ENCODE data around the gene FAM50B. TPM values are rescaled to one million over a fixed set of nuclear protein-coding genes. Genes with fewer than 3 reads are reported as not detected.

The FAM50B gene
- total RNA-seq, 1 donor from 2014 or later = 9.1 TPM

DNA sequence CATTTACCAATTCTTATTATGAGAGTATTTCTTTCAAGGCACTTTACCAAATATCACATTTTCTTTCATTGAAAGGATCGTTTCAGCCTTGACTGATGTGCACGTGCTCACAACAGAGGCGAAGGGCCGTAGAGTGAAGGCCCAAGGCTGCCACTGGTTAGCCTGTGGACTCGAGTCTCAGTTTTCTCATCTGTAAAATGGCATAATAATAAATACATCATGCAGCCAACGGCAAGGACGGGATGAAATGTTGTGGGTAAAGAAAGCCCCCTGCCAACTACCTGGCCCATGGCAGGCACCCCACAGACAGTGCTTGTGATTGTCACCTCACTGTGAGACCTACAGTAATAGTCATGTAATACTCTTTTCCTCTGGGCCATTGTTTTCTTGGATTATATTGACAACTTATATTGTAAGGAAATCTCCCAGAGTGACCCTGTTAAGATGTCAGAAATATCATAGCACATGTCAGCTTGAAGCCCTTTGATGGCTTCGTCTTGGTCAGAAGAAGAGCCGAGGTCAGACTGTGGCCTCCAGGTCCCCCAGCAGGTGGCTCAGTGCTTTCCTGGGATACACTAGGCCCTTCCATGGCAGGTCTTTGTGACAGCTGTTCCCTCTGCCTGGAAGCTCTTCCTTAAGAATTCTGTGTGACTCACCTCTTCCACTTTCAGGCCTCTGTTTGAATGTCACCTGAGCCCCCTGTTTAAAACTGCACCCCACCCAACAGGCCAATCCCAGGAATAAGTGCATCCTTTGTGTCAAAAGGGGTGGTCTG is 36.3 kb downstream of the FAM50B start:
- Mint-ChIP-seq H3K9me3 (no peaks in the 10 kb centered on the region), H3K27me3 (ENCODE audit: insufficient read depth) (peaks cover 13% of the 10 kb centered on the region), H3K36me3 (ENCODE audit: low read depth) (no peaks in the 10 kb centered on the region), H3K4me3 (no peak overlapping the region), H3K4me1 (ENCODE audit: low read depth) (no peaks in the 10 kb centered on the region), H3K27ac (no peak overlapping the region)
- no peak for DNase-seq (ENCODE audit: low spot score)
- intact Hi-C loops (cut with micrococcal nuclease) = loop anchor here (2.0 kb wide), 1 partner anchor 143 kb away; no protein-coding TSS in a partner anchor

DNA sequence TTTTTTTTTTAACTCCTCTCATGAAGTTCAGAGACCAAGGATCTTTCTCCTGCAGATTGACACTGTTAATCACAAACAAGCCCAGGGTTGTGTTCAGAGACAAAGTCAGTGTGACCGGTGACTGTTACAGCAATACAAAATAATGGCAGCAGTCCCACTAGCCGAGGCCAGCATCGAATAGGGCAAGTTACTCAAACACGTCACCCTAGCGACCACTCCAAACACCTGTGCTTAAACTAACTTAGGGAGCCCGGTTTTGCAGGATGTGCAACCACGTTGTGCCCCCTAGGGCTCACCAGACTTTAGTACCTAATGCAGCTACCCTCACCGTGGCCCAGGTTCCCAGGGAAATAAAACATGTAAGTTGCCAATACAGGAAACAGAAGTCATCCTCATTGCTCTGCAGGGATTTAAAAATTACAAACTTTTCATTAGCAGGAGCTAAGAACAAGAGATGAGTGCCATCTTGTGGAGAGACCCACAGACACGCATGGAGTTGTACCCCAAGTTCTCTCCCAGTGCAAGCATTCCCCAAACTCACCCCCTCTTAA is 38.1 kb downstream of the FAM50B start:
- Mint-ChIP-seq H3K27me3 (ENCODE audit: insufficient read depth) (peaks cover 13% of the 10 kb centered on the region), H3K4me1 (ENCODE audit: low read depth) (no peaks in the 10 kb centered on the region), H3K9me3 (no peaks in the 10 kb centered on the region), H3K36me3 (ENCODE audit: low read depth) (no peaks in the 10 kb centered on the region), H3K27ac (no peak overlapping the region), H3K4me3 (no peak overlapping the region)
- intact Hi-C loops (cut with micrococcal nuclease) = loop anchor here (2.0 kb wide), 1 partner anchor 144 kb away; no protein-coding TSS in a partner anchor
- no peak for DNase-seq (ENCODE audit: low spot score)

DNA sequence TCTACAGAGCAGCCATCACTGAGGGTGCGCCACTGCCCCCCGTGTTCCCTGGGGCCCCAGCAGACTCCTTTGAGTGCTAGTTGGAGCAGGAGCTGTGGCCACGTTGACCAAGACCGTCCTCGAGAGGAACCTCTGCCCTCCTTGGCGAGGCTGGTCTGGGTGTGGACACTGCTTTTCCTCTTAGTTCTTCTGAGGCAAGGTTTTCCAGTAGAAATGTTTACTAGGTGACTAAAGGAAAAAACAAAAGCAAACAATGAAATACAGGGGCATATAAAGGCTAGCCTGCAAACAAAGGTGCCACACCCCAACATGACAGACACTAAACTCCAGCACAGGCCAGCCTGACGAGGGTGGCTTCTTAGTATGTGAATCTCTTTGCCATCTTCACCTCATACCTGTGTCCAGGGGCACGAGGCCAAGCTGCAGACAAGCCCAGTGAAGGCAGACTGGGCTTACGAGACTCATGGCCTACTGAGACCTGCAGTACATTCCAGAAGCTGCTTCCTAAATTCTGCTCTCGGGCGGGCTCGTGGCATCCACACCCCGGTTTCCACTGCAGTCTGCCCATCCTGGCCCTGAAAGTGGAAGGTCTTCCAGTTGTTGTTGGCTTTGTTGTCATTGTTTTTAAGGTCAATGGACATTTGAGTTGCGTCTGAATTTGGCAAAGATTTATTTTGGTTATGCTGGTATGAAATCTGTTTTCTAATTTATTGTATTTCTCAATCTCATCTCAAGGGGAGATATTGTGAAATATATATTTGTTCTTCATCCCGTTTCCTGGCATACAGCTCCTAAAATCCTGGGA is 39.2 kb downstream of the FAM50B start:
- Mint-ChIP-seq H3K36me3 (ENCODE audit: low read depth) (no peaks in the 10 kb centered on the region), H3K4me3 (no peak overlapping the region), H3K9me3 (no peaks in the 10 kb centered on the region), H3K27ac (no peak overlapping the region), H3K27me3 (ENCODE audit: insufficient read depth) (peaks cover 15% of the 10 kb centered on the region), H3K4me1 (ENCODE audit: low read depth) (no peaks in the 10 kb centered on the region)
- DNase-seq (ENCODE audit: low spot score) = no peak
- intact Hi-C loops (cut with micrococcal nuclease) = no loop called here

DNA sequence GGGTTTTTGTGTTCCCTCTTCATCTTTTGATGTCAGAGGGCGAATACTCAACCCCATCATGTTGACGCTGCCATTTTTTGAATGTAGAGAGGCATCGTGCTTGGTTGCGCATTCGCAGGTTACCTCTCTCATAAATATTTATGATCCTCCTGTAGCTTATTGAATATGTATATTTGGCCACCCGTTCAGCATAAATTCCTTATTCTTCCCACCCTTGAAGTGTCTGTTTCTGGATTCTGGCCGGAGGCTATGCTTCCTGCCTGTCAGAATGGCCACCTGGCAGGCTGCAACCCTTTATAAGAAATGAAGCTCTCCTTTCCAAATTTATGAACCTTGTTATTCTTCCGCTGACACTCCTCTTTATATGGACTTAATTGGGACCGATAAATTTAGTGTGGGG is 40.9 kb downstream of the FAM50B start:
- Mint-ChIP-seq H3K4me3 (no peak overlapping the region), H3K9me3 (no peaks in the 10 kb centered on the region), H3K27ac (no peak overlapping the region), H3K27me3 (ENCODE audit: insufficient read depth) (peaks cover 13% of the 10 kb centered on the region), H3K4me1 (ENCODE audit: low read depth) (no peaks in the 10 kb centered on the region), H3K36me3 (ENCODE audit: low read depth) (no peaks in the 10 kb centered on the region)
- intact Hi-C loops (cut with micrococcal nuclease) = no loop called here
- no peak for DNase-seq (ENCODE audit: low spot score)

DNA sequence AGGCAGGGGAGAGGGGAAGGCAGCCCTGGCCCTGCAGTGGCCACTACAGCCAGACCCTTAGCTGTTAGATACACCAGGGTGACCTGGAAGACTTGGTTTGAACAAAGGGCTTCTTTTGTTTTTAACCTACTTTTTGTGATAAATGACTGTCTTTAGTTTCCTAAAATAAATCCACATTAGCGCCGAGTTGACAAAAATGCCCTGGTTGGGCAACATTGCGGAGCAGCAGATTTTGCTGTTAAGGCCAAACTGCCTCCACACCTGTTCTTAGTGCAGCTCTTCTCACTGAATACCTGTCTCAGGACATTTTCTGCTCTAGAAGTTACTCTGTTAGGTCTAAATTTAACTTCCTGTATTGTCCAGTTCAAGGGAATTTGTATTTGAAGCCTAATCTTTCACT is 42.7 kb downstream of the FAM50B start:
- H3K4me1 Mint-ChIP-seq (ENCODE audit: low read depth) = no peaks in the 10 kb centered on the region
- no peaks in the 10 kb centered on the region for H3K9me3 Mint-ChIP-seq
- peaks cover 12% of the 10 kb centered on the region for H3K27me3 Mint-ChIP-seq (ENCODE audit: insufficient read depth)
- no peaks in the 10 kb centered on the region for H3K36me3 Mint-ChIP-seq (ENCODE audit: low read depth)
- no peak overlapping the region for H3K27ac Mint-ChIP-seq
- DNase-seq (ENCODE audit: low spot score) = no peak
- H3K4me3 Mint-ChIP-seq = no peak overlapping the region
- intact Hi-C loops (cut with micrococcal nuclease) = no loop called here

DNA sequence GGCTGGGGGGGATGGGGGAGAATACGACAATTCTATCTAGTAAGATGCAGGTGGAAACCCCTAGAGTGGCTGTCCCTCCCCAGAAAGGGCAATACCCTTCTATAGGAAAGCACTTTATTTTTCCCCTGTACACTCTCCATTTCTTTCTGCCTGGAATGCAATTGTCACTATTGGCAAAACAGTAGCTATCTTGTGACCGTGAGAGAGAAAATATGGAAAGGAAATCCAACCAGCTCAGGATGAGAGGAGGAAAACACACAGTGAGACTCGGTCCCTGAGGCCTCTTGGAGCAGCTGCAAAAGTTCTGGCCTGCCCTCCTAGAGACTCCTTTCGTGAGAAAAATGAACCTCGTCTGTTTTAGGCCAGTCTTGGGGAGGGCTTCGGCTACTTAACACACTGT is 43.4 kb downstream of the FAM50B start:
- Mint-ChIP-seq H3K36me3 (ENCODE audit: low read depth) (no peaks in the 10 kb centered on the region), H3K27me3 (ENCODE audit: insufficient read depth) (peaks cover 15% of the 10 kb centered on the region), H3K4me3 (no peak overlapping the region), H3K4me1 (ENCODE audit: low read depth) (no peaks in the 10 kb centered on the region), H3K27ac (no peak overlapping the region), H3K9me3 (no peaks in the 10 kb centered on the region)
- no peak for DNase-seq (ENCODE audit: low spot score)
- intact Hi-C loops (cut with micrococcal nuclease) = no loop called here

DNA sequence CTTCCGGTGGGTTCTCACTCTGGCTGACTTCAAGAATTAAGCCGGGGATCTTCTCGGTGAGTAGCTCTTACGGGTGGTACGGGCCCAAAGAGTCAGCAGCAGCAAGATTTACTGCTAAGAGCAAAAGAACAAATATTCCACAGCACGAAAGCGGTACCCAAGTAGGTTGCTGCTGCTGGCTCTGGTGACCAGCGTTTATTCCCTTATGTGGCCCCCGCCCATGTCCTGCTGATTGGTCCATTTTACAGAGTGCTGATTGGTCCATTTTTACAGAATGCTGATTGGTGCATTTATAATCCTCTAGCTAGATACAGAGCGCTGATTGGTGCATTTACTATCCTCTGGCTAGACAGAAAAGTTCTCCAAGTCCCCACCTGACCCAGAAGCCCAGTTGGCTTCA is 44.3 kb downstream of the FAM50B start:
- no peaks in the 10 kb centered on the region for H3K36me3 Mint-ChIP-seq (ENCODE audit: low read depth)
- H3K4me3 Mint-ChIP-seq = no peak overlapping the region
- intact Hi-C loops (cut with micrococcal nuclease) = no loop called here
- H3K4me1 Mint-ChIP-seq (ENCODE audit: low read depth) = no peaks in the 10 kb centered on the region
- H3K27ac Mint-ChIP-seq = no peak overlapping the region
- H3K27me3 Mint-ChIP-seq (ENCODE audit: insufficient read depth) = peaks cover 20% of the 10 kb centered on the region
- no peak for DNase-seq (ENCODE audit: low spot score)
- no peaks in the 10 kb centered on the region for H3K9me3 Mint-ChIP-seq

DNA sequence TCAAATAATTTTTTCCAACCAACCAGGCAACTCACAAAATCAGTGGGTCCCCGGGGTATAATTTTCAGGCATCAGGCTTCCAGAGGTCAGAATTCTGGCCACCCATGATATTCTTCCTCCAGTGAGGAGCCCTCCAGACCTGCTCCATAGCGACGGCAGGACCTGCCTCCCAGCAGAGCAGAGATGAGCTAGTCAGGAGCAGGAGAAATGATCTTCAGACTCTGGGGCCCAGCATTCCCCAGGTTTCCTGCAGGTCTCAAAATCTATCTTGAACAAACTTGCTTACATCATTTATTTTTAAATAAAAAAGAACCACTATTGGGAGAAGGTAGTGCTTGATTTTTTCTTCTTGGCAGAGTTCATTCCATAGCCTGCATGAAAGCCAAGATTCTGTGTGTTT is 44.7 kb downstream of the FAM50B start:
- intact Hi-C loops (cut with micrococcal nuclease) = no loop called here
- no peak for DNase-seq (ENCODE audit: low spot score)
- no peaks in the 10 kb centered on the region for H3K36me3 Mint-ChIP-seq (ENCODE audit: low read depth)
- no peaks in the 10 kb centered on the region for H3K4me1 Mint-ChIP-seq (ENCODE audit: low read depth)
- no peak overlapping the region for H3K27ac Mint-ChIP-seq
- no peaks in the 10 kb centered on the region for H3K9me3 Mint-ChIP-seq
- no peak overlapping the region for H3K4me3 Mint-ChIP-seq
- peaks cover 22% of the 10 kb centered on the region for H3K27me3 Mint-ChIP-seq (ENCODE audit: insufficient read depth)

DNA sequence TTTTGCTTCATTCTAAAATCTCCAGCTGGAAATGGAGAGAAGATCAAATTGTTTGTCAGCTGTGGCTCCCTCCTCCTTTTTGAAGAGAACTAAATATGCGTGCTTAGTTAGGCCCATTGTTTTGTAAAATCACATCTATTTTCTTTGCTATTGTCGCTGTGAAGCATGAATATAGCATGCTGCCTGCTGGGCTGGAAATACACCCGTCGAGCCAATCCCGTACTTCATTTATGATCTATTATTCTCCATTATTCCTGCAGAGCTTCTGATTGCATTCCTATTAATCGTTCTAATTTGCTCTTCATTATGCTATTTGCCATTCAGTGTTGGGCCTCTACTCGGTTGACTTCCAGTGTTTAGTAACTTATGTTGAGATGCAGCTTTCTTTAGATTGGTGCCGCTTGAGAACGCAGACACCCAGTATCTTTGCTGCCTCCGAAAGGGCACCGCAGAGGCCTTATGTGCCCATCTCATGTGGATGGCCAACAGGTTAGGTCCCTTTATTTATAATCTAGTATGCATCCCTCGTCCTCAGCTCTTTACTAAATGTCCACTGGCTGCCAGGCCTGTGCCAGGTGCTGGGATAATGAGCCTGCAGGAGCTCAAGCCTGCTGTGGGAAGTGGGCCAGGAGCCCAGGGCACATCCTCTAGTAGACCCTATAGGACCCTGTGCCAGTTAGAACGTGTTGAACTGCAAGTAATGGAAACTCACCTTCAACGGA is 45.6 kb downstream of the FAM50B start:
- no peak for DNase-seq (ENCODE audit: low spot score)
- Mint-ChIP-seq H3K9me3 (no peaks in the 10 kb centered on the region), H3K36me3 (ENCODE audit: low read depth) (no peaks in the 10 kb centered on the region), H3K27ac (no peak overlapping the region), H3K4me1 (ENCODE audit: low read depth) (no peaks in the 10 kb centered on the region), H3K27me3 (ENCODE audit: insufficient read depth) (peaks cover 17% of the 10 kb centered on the region), H3K4me3 (no peak overlapping the region)
- intact Hi-C loops (cut with micrococcal nuclease) = no loop called here

DNA sequence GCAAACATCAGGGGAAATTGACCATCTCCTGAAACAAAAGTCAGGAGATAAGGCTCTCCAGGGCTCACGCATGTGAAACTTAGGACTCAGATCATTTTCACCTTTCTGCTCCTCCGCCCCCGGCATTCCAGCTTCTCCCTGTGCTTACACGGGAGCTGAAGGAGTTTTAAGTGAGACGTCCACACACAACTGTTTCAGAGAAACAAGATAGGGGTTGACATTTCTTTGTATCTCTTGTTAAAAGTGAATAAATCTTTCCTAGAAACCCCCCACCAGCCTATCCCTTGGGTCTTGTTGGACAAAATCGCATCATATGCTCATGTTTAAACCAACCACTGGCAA is 46.1 kb downstream of the FAM50B start:
- H3K4me3 Mint-ChIP-seq = no peak overlapping the region
- no peak overlapping the region for H3K27ac Mint-ChIP-seq
- peaks cover 17% of the 10 kb centered on the region for H3K27me3 Mint-ChIP-seq (ENCODE audit: insufficient read depth)
- no peak for DNase-seq (ENCODE audit: low spot score)
- H3K36me3 Mint-ChIP-seq (ENCODE audit: low read depth) = no peaks in the 10 kb centered on the region
- no peaks in the 10 kb centered on the region for H3K9me3 Mint-ChIP-seq
- no peaks in the 10 kb centered on the region for H3K4me1 Mint-ChIP-seq (ENCODE audit: low read depth)
- intact Hi-C loops (cut with micrococcal nuclease) = no loop called here

DNA sequence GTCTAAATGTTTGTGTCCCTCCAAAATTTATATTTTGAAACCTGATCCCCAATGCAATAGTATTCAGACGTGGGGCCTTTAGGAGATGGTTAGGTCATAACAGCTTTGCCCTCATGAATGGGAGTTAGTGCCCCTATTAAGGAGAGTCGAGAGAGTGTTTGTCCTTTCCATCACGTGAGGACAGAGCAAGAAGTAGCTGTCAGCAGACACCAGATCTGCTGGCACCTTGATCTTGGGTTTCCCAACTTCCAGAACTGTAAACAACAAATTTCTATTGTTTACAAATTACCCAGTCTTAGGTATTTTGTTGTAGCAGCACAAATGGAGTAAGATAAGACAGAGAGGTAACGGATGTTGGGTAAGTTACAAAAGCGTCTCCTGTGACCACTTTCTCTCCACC is 46.6 kb downstream of the FAM50B start:
- no peak overlapping the region for H3K27ac Mint-ChIP-seq
- H3K27me3 Mint-ChIP-seq (ENCODE audit: insufficient read depth) = peaks cover 18% of the 10 kb centered on the region
- DNase-seq (ENCODE audit: low spot score) = no peak
- intact Hi-C loops (cut with micrococcal nuclease) = no loop called here
- no peaks in the 10 kb centered on the region for H3K9me3 Mint-ChIP-seq
- no peaks in the 10 kb centered on the region for H3K4me1 Mint-ChIP-seq (ENCODE audit: low read depth)
- H3K4me3 Mint-ChIP-seq = no peak overlapping the region
- H3K36me3 Mint-ChIP-seq (ENCODE audit: low read depth) = no peaks in the 10 kb centered on the region

DNA sequence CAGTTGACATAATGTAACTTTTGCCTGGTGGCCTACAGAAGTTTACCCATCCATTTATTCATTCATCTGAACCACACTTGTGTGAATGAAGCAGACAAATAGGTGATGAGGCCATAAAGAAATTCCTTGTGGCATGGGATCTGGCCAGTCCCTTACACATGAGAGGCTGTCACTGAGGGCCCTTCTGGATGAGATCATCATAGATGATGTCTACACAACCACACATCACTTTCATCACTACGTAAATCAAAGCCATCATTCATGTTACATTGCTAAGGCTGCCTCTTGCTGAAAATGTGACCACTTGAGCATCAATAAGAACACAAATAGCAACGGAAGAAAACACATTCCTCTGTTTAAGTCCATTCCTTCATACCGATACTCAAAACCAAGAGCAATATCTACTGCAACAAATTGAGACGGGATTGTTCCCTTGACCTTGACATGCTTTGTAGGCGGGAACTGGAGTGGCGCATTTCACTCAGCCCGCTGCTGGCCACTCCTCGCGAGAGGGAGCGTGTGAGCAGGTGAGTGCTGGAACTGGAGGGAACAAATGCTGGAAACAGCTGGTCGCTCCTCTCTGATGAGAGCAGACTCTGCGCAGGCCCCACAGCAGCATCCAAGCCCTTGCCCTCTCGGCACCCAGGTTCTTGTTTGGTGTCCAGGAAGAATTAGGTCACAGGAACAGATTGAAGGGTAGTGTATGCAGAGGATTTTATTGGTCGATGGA is 49.3 kb downstream of the FAM50B start:
- no peak overlapping the region for H3K27ac Mint-ChIP-seq
- H3K4me1 Mint-ChIP-seq (ENCODE audit: low read depth) = peaks cover 4% of the 10 kb centered on the region

More for the DNA sequence above, 49.3 kb downstream of the FAM50B start:
- Mint-ChIP-seq H3K4me3 (no peak overlapping the region), H3K27me3 (ENCODE audit: insufficient read depth) (peaks cover 24% of the 10 kb centered on the region), H3K36me3 (ENCODE audit: low read depth) (no peaks in the 10 kb centered on the region), H3K9me3 (no peaks in the 10 kb centered on the region)
- no peak for DNase-seq (ENCODE audit: low spot score)
- intact Hi-C loops (cut with micrococcal nuclease) = no loop called here
